H1 (cell line): ENCODE results near the gene ALOX15B. TPM values are rescaled to one million over a fixed set of nuclear protein-coding genes. Genes with fewer than 3 reads are reported as not detected.

ENCODE experiments used
- CTCF ChIA-PET: fragments of 300-600 bp; sonication (Branson Sonifier 250); formaldehyde crosslinking; loops from one replicate; lab custom pipeline; 2021; ENCODE audit not compliant: partially characterized antibody; lab: Charles Lee
- POLR2A ChIA-PET: fragments of 300-600 bp; sonication (Branson Sonifier 250); formaldehyde crosslinking; loops from one replicate; lab custom pipeline; 2021; ENCODE audit warnings: inconsistent platforms; ENCODE audit not compliant: partially characterized antibody; lab: Charles Lee
- DNase-seq, 2 experiments: peaks; one replicate each; pipeline versions ENCODE4 v3.0.0 to v3.0.0-alpha.2; 2010 to 2022; ENCODE audit warnings: low spot score in 2 of 2, low read depth in 1 of 2, mixed read lengths in 1 of 2
- FAIRE-seq: peaks from 2 replicates; lab custom pipeline; 2011; peaks lifted over from hg19 to GRCh38; lab: Jason Lieb, UNC
- H2AFZ ChIP-seq: 2 replicates; pipeline ENCODE4 v1.8.1; 2012; ENCODE audit warnings: low read length, inconsistent platforms
- H2AK5ac ChIP-seq: 2 replicates; pipeline ENCODE4 v1.6.1; 2013; ENCODE audit warnings: low read depth, low read length
- H2BK120ac ChIP-seq: replicated peaks from 2 replicates; pipeline ENCODE3; 2013; ENCODE audit warnings: low read depth, low read length, inconsistent platforms
- H2BK12ac ChIP-seq: 2 replicates; pipeline ENCODE4 v1.6.1; 2013; ENCODE audit warnings: low read depth, low read length
- H2BK15ac ChIP-seq: 2 replicates; pipeline ENCODE4 v1.6.1; 2013; ENCODE audit warnings: low read length
- H2BK20ac ChIP-seq: 2 replicates; pipeline ENCODE4 v1.6.1; 2013; ENCODE audit warnings: low read length
- H2BK5ac ChIP-seq: 2 replicates; pipeline ENCODE4 v1.6.1; 2013; ENCODE audit warnings: low read depth, low read length
- H3K14ac ChIP-seq: 2 replicates; pipeline ENCODE4 v1.6.1; 2013; ENCODE audit warnings: inconsistent platforms; ENCODE audit not compliant: insufficient read length
- H3K18ac ChIP-seq: 2 replicates; pipeline ENCODE4 v1.6.1; 2013; ENCODE audit warnings: low read length; ENCODE audit errors: extremely low read depth
- H3K23ac ChIP-seq: 2 replicates; pipeline ENCODE4 v1.6.1; 2013; ENCODE audit warnings: inconsistent platforms; ENCODE audit not compliant: insufficient read length
- H3K23me2 ChIP-seq: 2 replicates; pipeline ENCODE4 v1.6.1; 2013; ENCODE audit warnings: low read depth, low read length
- H3K27ac ChIP-seq: 2 replicates; pipeline ENCODE4 v1.6.1; 2011; ENCODE audit warnings: low read depth, low read length, inconsistent platforms
- H3K27me3 ChIP-seq, 4 experiments: replicated peaks in 1 of 4; 1 replicate in 1 of 4; 2 replicates in 3 of 4; pipeline versions ENCODE4 v1.6.1 to v1.8.1; 2011 to 2013; ENCODE audit warnings: low read length in 3 of 4, mild to moderate bottlenecking in 3 of 4, inconsistent platforms in 2 of 4, mixed read lengths in 2 of 4, moderate library complexity in 1 of 4; ENCODE audit not compliant: control insufficient read depth in 3 of 4, insufficient read depth in 3 of 4; ENCODE audit errors: extremely low read depth in 1 of 4
- H3K36me3 ChIP-seq, 4 experiments: 2 replicates each; pipeline versions ENCODE4 v1.6.1 to v1.8.1; 2011 to 2013; ENCODE audit warnings: mild to moderate bottlenecking in 4 of 4, low read length in 3 of 4, moderate library complexity in 2 of 4, control low read depth in 1 of 4, inconsistent platforms in 1 of 4; ENCODE audit not compliant: insufficient read depth in 4 of 4, control insufficient read depth in 2 of 4
- H3K4ac ChIP-seq: replicated peaks from 2 replicates; pipeline ENCODE3; 2013; ENCODE audit warnings: low read length, low read depth, mixed read lengths, inconsistent platforms; ENCODE audit not compliant: insufficient read length
- H3K4me1 ChIP-seq, 4 experiments: replicated peaks in 1 of 4; 1 replicate in 1 of 4; 2 replicates in 3 of 4; pipeline versions ENCODE4 v1.6.1 to v1.8.1; 2011 to 2013; ENCODE audit warnings: low read length in 3 of 4, inconsistent platforms in 2 of 4, mixed read lengths in 1 of 4; ENCODE audit not compliant: insufficient read depth in 4 of 4, control insufficient read depth in 3 of 4
- H3K4me2 ChIP-seq, 2 experiments: 2 replicates each; pipeline versions ENCODE4 v1.6.1 to v1.8.1; 2011 to 2013; ENCODE audit warnings: low read depth in 2 of 2, low read length in 2 of 2, control low read depth in 1 of 2, inconsistent platforms in 1 of 2, mild to moderate bottlenecking in 1 of 2; ENCODE audit not compliant: insufficient read depth in 1 of 2
- H3K4me3 ChIP-seq, 4 experiments: fragments of 200-600, 300-600 bp in 1 of 4; sonication (generic), shearing (Covaris generic), sonication (Bioruptor Twin) in 1 of 4; 2 replicates each; pipeline versions ENCODE4 v1.5.1 to v1.8.1; 2011 to 2016; ENCODE audit warnings: low read length in 4 of 4, low read depth in 3 of 4, control low read depth in 2 of 4, inconsistent platforms in 2 of 4, mild to moderate bottlenecking in 2 of 4, mixed read lengths in 1 of 4, moderate library complexity in 1 of 4; ENCODE audit not compliant: insufficient read depth in 2 of 4; ENCODE audit errors: extremely low read depth in 1 of 4
- H3K56ac ChIP-seq: replicated peaks from 2 replicates; pipeline ENCODE3; 2013; ENCODE audit warnings: low read depth, mild to moderate bottlenecking, mixed read lengths, low read length, inconsistent platforms; ENCODE audit not compliant: insufficient read length
- H3K79me1 ChIP-seq: 2 replicates; pipeline ENCODE4 v1.6.1; 2013; ENCODE audit warnings: low read depth, low read length, control low read depth
- H3K79me2 ChIP-seq, 2 experiments: 2 replicates each; pipeline versions ENCODE4 v1.6.1 to v1.8.1; 2012 to 2013; ENCODE audit warnings: low read length in 2 of 2, mild to moderate bottlenecking in 2 of 2, inconsistent platforms in 1 of 2; ENCODE audit not compliant: insufficient read depth in 2 of 2, control insufficient read depth in 1 of 2
- H3K9ac ChIP-seq, 4 experiments: replicated peaks in 1 of 4; 1 replicate in 1 of 4; 2 replicates in 3 of 4; pipeline versions ENCODE4 v1.6.1 to v1.8.1; 2011 to 2013; ENCODE audit warnings: low read depth in 3 of 4, low read length in 3 of 4, control low read depth in 2 of 4, mild to moderate bottlenecking in 2 of 4, moderate library complexity in 2 of 4, inconsistent platforms in 1 of 4; ENCODE audit errors: extremely low read depth in 1 of 4
- H3K9me3 ChIP-seq, 2 experiments: 2 replicates each; pipeline versions ENCODE4 v1.6.1 to v1.8.1; 2012 to 2013; ENCODE audit warnings: mild to moderate bottlenecking in 2 of 2, moderate library complexity in 2 of 2, control low read depth in 1 of 2, inconsistent platforms in 1 of 2, low read depth in 1 of 2, low read length in 1 of 2, mixed read lengths in 1 of 2; ENCODE audit not compliant: insufficient read depth in 2 of 2
- H4K20me1 ChIP-seq, 2 experiments: replicated peaks in 1 of 2; 2 replicates each; pipeline versions ENCODE3 to v1.8.1; 2011 to 2013; ENCODE audit warnings: inconsistent platforms in 2 of 2, low read length in 2 of 2, mild to moderate bottlenecking in 1 of 2; ENCODE audit not compliant: insufficient read depth in 2 of 2, control insufficient read depth in 1 of 2
- H4K5ac ChIP-seq: 2 replicates; pipeline ENCODE4 v1.6.1; 2013; ENCODE audit warnings: low read length, low read depth, mixed read lengths, inconsistent platforms; ENCODE audit not compliant: insufficient read length
- H4K8ac ChIP-seq: 2 replicates; pipeline ENCODE4 v1.8.0; 2013; ENCODE audit warnings: mild to moderate bottlenecking, moderate library complexity, low read length, inconsistent platforms; ENCODE audit not compliant: insufficient read depth; ENCODE audit errors: extremely low read depth
- H4K91ac ChIP-seq: replicated peaks from 2 replicates; pipeline ENCODE3; 2013; ENCODE audit warnings: low read length, mixed read lengths, inconsistent platforms; ENCODE audit not compliant: insufficient read length
- BCL11A ChIP-seq, 2 experiments: IDR thresholded peaks; one replicate each; pipeline ENCODE4 v1.6.1; 2011; ENCODE audit warnings: low read depth in 2 of 2, low read length in 2 of 2, mild to moderate bottlenecking in 2 of 2
- POLR2A ChIP-seq, 2 experiments: IDR thresholded peaks; 1 replicate in 1 of 2; 2 replicates in 1 of 2; pipeline ENCODE4 v1.6.1; 2011; ENCODE audit warnings: low read depth in 2 of 2, low read length in 2 of 2, mild to moderate bottlenecking in 2 of 2; ENCODE audit errors: control extremely low read depth in 1 of 2
- SAP30 ChIP-seq: fragments of 300-600 bp; sonication (generic); IDR thresholded peaks from 2 replicates; pipeline ENCODE4 v1.7.1; 2012; ENCODE audit warnings: low read length, moderate library complexity, mild to moderate bottlenecking, inconsistent platforms; ENCODE audit not compliant: insufficient read depth, insufficient replicate concordance
- WGBS, 2 experiments: shearing (Covaris generic) in 1 of 2; methylation state at CpG; one replicate each; pipeline versions ENCODE4 v1.1.6 to v1.1.7; 2013 to 2015; ENCODE audit warnings: low lambda C conversion rate in 2 of 2, mixed read lengths in 2 of 2, inconsistent platforms in 1 of 2, low coverage in 1 of 2, missing lambda C conversion rate in 1 of 2; ENCODE audit not compliant: insufficient replicate concordance in 2 of 2, insufficient coverage in 1 of 2, insufficient read length in 1 of 2; ENCODE audit errors: extremely low coverage in 1 of 2, missing lambda C conversion rate in 1 of 2; 5-methylcytosine and 5-hydroxymethylcytosine counted together
- polyA plus RNA-seq, 7 experiments: library from polyadenylated mRNA; depleted of rRNA in 3 of 7; stranded (reverse) in 5 of 7; unstranded in 2 of 7; fragments of >200 nt in 5 of 7; fragments of 200-250 nt in 2 of 7; gene quantifications; 1 replicate in 5 of 7; 2 replicates in 1 of 7; 4 replicates in 1 of 7; pipeline versions ENCODE4 v1.2.1 to v1.2.3, GENCODE V29; 2011 to 2013; ENCODE audit warnings: missing spikeins in 2 of 7, mixed read lengths in 2 of 7
- total RNA-seq: library from RNA; stranded (reverse); fragmentation: NEBNext Ultra II Directional; extraction: Animal tissue kit (Norgen Biotek cat#: 25700); gene quantifications from 2 replicates; pipeline ENCODE4 v1.2.1, GENCODE V29; 2021

ALOX15B gene
- total and polyA plus RNA-seq, 2 of the 8 experiments (the other 6 are each of a cell fraction or from before 2014, with no cell fraction given): 0.63 to 0.91 TPM

DNA sequence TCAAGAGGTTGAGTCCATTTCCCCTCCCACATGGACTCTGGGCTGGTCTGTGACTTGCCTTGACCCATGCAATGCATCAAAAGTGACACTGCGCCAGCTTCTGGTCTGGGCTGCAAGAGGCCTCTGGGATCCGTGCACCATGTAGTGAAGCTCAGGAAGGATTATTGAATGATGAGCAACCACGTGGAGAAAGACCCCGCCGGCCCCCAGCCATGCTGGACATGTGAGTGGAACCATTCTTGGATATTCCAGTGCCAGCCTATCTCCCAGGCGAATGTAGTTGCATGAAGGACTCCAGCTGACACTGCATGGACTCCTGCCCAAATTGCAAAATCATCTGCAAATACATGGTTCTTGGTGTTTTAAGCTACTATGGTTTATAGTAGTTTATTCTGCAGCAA is 7.6 kb upstream of the ALOX15B start:
- DNase-seq: no peak
- Histone ChIP-seq H4K91ac (no peak overlapping the region), H2BK5ac (no peak overlapping the region), H3K79me1 (no peaks in the 10 kb centered on the region), H2BK20ac (no peak overlapping the region), H3K4me2 (no peak overlapping the region), H2AFZ (no peak overlapping the region), H3K14ac (no peak overlapping the region), H4K5ac (no peak overlapping the region), H3K56ac (no peak overlapping the region)
- 88% methylated on average over 6 of the region's 6 CpGs; no CpG with 5 or more reads in 1 of the 2 experiments for WGBS, 2 experiments
- TF ChIP-seq BCL11A (IDR thresholded peaks at IDR 0.05; ENCODE audit: low read depth in 2 of 2, low read length in 2 of 2) (no peak), SAP30 (no peak), POLR2A (IDR thresholded peaks at IDR 0.05; ENCODE audit: control extremely low read depth in 1 of 2, low read depth in 2 of 2, low read length in 2 of 2) (no peak)
- TF ChIP-seq, all 59 proteins: peak for 0
- Histone ChIP-seq H3K9ac (no peak overlapping the region), H3K27me3 (no peaks in the 10 kb centered on the region; a peak in 2 of 7 replicates), H3K4ac (no peak overlapping the region), H4K8ac (no peak overlapping the region), H2BK12ac (no peak overlapping the region), H2BK120ac (no peak overlapping the region), H4K20me1 (no peaks in the 10 kb centered on the region), H3K79me2 (no peaks in the 10 kb centered on the region), H2AK5ac (no peak overlapping the region), H3K36me3 (no peaks in the 10 kb centered on the region), H3K18ac (no peak overlapping the region), H3K23ac (no peak overlapping the region), H3K27ac (no peak overlapping the region), H2BK15ac (no peak overlapping the region), H3K9me3 (no peaks in the 10 kb centered on the region), H3K4me1 (no peaks in the 10 kb centered on the region), H3K4me3 (no peak overlapping the region), H3K23me2 (no peaks in the 10 kb centered on the region)
- POLR2A ChIA-PET: interaction anchor here (1.6 kb wide), 1 partner anchor 142 kb away, joined by 4 read pairs; no protein-coding TSS in a partner anchor
- CTCF ChIA-PET: interaction anchor here (1.1 to 8.4 kb wide), 7 partner anchors 10 to 255 kb away, joined by 3 to 43 read pairs (median 3); no protein-coding TSS in a partner anchor
- FAIRE-seq: no peak
